Suprapubic skin (tissue), 4 donors: Measurements from ENCODE around the gene PIGP.

Source experiments
- POLR2A ChIP-seq, 2 donors: fragments of 450-650 bp; IDR thresholded peaks; one replicate each; pipeline ENCODE4 v1.6.1; 2017; ENCODE audit warnings: antibody characterized with exemption in 2 of 2, mild to moderate bottlenecking in 2 of 2, moderate library complexity in 2 of 2
- POLR2AphosphoS5 ChIP-seq, 3 donors: sonication (generic); formaldehyde crosslinking; IDR thresholded peaks; one replicate each; pipeline ENCODE4 v1.6.1; 2017; ENCODE audit warnings: antibody characterized with exemption in 3 of 3
- TF ChIP-seq, protein P1 (sequence below), 2 donors: fragments of 200-600 bp in 1 of 2; fragments of 450-650 bp in 1 of 2; sonication (generic) in 1 of 2; IDR thresholded peaks; one replicate each; pipeline ENCODE4 v1.5.1; 2016 to 2019; ENCODE audit warnings: antibody characterized with exemption in 2 of 2, mild to moderate bottlenecking in 1 of 2, moderate library complexity in 1 of 2

DNA sequence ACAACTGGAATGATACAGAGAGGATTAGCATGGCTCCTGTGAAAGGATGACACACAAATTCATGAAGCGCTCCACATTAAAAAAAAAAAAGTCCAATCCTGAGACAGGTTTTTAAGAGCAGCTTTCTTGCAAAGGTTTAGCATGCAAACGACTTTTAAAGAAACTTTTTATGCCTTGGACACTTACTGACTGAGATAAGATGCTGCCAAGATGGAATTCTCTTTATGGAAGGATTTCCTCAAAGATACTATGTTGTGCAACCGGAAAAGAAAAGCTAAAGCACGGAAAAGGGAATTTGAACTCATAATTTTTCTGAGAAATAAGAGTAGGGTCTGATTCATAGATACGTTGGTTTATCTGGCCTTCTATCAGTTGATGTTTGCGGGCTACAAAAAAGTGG lies 27.3 kb downstream of the PIGP start:
- TF ChIP-seq, protein P1, sequence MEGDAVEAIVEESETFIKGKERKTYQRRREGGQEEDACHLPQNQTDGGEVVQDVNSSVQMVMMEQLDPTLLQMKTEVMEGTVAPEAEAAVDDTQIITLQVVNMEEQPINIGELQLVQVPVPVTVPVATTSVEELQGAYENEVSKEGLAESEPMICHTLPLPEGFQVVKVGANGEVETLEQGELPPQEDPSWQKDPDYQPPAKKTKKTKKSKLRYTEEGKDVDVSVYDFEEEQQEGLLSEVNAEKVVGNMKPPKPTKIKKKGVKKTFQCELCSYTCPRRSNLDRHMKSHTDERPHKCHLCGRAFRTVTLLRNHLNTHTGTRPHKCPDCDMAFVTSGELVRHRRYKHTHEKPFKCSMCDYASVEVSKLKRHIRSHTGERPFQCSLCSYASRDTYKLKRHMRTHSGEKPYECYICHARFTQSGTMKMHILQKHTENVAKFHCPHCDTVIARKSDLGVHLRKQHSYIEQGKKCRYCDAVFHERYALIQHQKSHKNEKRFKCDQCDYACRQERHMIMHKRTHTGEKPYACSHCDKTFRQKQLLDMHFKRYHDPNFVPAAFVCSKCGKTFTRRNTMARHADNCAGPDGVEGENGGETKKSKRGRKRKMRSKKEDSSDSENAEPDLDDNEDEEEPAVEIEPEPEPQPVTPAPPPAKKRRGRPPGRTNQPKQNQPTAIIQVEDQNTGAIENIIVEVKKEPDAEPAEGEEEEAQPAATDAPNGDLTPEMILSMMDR (IDR thresholded peaks at IDR 0.05) = no peak
- TF ChIP-seq POLR2AphosphoS5 (IDR thresholded peaks at IDR 0.05) (no peak), POLR2A (IDR thresholded peaks at IDR 0.05) (no peak)
